ENCODE results near the gene XRCC6.
"Not testable (repeated sequence)": the region's sequence is repeated elsewhere in the genome, so short reads cannot be mapped to it uniquely, and the experiment has no call there.

Gene XRCC6

DNA sequence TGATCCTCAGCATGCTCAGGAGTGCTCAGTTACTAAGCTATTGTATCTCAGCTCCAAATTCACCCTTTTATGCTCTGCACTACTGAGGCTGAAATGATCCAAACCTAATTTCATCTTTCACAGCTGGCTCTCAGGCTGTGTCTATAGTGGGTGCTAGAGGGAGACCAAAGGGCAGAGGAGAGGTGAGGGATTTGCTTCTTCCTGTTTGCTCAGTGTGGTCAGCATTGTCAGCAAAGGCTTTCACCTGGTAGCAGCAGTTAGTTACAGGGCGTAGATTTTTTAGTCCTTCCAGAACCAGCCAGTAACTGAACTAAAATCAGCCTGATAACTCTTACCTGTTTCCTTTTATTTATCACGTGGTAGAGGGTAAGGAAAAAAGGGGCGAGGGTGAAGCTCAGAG, 33.2 kb downstream of the XRCC6 start:
- DNase-seq: no peak

DNA sequence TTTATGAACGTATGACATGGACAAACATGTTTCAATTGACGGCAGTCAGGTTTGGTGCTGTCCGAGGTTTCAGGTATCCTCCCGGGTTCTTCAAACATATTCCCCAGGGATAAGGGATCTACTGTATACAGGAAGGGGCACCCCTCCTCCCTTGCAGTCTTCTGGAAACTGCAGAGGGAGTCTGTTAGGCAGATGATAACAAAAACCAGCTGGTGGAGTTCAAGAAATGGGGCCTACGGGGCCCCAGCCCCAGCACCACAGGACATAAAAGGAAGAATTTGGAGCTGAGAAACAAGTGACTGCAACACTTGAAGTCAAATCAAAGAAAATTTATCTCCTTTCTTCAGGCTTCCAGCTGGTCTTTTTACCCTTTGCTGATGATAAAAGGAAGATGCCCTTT, 35.5 kb downstream of the XRCC6 start:
- no peak for DNase-seq

DNA sequence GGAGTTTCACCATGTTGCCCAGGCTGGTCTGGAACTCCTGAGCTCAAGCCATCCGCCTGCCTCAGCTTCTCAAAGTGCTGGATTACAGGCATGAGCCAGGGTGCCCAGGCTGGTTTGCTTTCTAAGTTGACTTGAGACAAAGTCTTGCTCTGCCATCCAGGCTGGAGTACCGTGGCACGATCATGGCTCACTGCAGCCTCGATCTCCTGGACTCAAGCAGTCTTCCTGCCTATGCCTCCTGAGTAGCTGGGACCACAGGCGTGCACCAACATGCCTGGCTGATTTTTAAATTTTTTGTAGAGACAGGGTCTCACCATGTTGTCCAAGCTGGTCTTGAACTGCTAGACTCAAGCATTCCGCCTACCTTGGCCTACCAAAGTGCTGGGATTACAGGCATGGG, 36.6 kb downstream of the XRCC6 start:
- DNase-seq: no peak

DNA sequence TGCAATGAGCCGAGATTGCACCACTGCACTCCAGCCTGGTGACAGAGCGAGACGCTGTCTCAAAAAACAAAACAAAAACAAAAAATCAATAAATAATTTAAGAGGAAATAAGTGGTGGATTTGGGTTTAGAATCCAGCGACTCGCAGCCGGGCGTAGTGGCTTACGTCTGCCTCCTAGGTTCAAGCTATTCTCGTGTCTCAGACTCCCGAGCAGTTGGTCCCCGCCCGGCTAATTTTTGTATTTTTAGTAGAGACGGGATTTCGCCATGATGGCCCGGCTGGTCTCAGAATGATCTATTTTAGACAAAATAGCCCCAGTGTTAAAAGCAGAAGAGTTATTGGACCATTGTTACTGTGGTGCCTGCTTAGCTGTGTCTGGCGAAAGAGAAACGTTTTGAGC, 37.8 kb downstream of the XRCC6 start:
- DNase-seq: no peak

DNA sequence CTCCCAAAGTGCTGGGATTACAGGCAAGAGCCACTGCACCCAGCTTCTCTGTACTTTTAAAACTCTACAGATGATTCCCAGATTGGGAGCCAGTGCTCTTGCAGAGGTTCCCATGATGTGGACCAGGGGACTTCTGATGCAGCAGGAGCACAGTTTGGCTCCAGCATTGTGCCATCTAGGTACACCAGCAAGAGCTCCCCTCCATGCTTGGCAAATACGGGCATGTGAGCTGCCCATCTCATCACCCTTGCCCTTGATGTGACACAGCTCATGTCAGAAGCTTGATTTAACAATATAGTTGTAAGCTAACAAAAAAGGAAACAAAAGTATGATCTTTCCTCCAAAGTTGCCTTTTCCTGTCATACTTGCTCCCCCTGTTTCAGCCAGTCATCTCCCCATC, 38.8 kb downstream of the XRCC6 start:
- no peak for DNase-seq

DNA sequence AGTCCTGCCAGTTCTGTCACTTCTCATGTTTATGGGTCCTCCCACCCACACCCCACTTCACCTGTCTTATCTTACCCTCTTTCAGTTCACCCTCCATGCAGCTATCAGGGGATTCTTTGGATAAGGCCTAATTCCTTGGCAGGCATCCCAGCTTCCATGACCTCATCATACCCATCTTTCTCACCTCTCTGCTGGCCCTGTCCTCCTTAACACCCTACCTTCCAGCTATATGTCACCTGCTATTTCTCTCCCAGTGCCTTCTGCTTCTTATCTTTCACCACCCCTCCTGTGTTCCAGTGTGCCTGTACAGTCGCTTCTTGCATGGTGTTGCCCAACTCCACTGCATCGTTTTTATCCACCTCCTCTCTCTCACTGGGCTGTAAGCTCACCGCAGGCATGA, 39.3 kb downstream of the XRCC6 start:
- DNase-seq: no peak

DNA sequence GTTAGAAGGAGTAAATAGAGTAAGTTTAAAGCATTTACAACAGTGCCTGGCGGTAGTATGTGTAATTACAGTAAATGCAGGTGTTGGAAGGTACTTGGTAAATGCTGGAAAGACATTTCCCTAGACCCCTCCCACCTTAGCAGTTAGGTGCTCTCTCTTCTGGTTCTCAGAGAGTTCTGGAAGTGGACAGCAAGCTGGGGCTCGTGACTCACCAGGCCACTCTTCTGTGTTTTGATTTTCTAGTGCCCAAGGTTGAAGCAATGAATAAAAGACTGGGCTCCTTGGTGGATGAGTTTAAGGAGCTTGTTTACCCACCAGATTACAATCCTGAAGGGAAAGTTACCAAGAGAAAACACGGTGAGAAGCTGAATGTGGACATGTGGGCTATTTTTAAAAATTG, 40.0 kb downstream of the XRCC6 start:
- DNase-seq: no peak

DNA sequence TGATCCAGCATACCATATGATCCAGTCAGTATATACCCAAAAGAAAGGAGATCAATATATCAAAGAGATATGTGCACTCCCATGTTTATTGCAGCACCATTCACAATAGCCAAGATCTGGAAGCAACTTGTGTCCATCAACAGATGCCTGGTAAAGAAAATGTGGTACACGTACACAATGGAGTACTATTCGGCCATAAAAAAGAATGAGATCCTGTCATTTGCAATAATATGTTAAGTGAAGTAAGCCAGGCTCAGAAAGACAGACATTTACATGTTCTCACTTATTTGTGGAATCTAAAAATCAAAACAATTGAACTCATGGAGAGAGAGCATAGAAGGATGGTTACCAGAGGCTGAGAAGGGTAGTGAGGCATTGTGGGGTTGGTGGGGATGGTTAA, 40.6 kb downstream of the XRCC6 start:
- DNase-seq: no peak

DNA sequence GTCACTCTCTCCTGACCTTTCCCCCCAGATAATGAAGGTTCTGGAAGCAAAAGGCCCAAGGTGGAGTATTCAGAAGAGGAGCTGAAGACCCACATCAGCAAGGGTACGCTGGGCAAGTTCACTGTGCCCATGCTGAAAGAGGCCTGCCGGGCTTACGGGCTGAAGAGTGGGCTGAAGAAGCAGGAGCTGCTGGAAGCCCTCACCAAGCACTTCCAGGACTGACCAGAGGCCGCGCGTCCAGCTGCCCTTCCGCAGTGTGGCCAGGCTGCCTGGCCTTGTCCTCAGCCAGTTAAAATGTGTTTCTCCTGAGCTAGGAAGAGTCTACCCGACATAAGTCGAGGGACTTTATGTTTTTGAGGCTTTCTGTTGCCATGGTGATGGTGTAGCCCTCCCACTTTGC, 42.5 kb downstream of the XRCC6 start:
- DNase-seq: not testable (repeated sequence)

DNA sequence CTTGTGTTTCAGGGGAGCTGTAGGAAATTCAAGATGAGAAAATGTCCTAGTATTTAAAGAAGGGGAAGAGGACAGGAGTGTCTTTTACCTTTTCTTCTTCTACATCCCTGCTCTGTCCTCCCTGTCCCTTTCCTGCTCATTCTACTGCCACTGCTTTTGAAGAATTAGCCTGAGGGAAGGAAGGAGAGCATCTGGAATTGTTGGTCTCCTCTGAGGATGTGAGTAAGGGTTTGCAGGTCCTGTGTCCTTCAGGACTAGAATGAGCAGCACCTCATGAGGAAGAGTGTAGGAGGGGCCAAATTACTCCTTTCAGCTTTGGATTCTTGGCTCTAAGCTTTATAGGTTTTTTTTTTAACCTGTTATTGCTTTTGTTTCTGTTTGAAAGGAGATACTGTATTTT, 43.4 kb downstream of the XRCC6 start:
- no peak for DNase-seq

DNA sequence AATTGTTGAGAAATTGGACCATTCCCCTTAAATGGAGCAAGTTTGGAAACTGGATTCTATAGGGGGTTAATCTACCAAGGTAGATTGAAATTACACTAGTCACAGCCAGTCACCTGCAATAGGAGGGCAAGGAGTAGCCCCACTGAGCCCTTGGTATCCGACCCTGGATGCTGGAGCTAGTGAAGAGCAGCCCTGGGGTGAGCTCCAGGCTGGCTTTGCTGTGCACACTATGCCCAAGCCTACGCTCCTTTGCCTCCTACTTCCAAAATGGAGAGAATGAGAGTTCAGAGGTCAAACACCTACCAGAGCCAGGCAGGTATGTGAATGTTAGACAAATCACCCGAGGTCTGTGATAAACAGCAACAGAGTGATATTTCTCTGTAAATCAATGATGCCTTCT, 43.9 kb downstream of the XRCC6 start:
- DNase-seq: no peak

DNA sequence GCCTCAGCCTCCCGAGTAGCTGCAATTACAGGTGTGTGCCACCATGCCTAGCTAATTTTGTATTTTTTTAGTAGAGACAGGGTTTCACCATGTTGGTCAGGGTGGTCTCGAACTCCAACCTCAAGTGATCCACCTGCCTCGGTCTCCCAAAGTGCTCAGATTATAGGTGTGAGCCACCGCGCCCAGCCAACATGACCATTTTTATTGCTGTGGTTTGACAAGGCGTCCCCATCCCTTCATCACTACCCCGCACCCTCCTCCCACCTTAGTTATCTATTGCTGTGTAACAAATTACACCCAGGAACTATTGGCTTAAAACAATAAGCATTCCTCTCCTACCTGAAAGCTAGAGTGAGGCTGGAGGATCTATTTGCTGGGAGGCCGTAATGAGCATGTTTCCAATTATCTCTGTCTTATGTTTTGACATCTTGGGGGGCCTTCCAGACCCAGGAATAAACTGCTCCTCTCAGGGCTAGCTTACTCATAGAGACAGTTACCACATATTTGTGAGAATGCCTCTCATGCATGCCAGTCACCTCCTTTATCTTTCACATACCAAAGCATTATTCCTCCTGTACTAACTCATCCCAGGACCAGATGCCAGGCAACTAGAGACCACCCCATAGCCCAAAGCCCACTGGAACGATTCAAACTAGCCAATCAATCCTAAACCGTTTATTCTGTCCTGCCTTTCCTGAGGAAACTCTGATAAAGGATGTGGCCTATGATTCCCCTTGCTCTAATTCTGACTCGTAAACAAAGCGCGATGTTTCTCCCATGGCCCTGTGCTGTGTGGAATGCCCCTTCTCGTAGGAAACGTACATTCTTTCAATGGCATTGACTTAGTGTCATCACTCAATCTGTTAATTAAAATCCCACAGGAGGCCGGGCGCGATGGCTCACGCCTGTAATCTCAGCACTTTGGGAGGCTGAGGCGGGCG, 48.1 kb downstream of the XRCC6 start:
- DNase-seq: no peak

DNA sequence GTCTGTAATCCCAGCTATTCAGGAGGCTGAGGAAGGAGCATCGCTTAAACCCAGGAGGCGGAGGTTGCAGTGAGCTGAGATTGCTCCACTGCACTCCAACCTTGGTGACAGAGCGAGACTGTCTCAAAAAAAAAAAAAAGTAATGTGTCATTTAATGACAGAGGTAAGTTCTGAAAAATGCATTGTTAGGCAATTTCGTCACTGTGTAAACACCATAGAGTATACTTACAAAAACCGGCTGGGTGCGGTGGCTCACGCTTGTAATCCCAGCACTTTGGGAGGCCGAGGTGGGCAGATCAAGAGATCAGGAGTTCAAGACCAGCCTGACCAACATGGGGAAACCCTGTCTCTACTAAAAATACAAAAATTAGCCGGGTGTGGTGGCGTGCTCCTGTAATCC, 51.0 kb downstream of the XRCC6 start:
- DNase-seq: not testable (repeated sequence)

DNA sequence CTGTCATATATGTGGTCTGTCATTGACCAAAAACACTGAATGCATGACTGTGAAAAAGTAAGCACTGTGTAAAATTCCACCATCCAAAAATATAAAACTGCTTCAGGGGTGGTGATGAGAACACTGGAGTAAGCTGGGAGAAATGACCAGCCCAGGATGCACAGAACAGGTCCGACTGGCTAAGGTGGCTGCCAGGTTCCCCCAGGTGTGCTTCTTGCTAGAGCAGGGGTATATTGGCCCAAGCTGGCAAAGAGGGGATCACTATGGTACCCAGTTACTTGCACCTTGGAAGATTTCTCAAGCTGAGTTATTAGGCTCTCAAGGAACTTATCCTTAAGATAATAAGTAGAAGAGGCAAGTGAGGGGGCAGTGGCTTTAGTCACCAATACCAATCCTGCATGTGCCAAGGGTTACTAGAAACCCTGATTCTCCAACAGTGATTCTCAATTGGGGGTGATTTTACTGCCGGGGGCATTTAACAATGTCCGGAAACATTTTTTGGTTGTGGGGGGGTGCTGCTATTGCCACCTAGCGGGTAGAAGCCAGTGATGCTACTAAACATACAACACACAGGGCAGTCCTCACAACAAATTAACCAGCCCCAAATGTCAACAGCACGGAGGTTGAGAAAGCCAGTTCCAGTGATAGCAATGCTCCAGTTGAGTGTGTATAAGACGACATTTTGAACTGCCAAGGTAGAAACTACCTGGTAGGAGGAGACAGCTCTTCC, 51.9 kb downstream of the XRCC6 start:
- DNase-seq: no peak

DNA sequence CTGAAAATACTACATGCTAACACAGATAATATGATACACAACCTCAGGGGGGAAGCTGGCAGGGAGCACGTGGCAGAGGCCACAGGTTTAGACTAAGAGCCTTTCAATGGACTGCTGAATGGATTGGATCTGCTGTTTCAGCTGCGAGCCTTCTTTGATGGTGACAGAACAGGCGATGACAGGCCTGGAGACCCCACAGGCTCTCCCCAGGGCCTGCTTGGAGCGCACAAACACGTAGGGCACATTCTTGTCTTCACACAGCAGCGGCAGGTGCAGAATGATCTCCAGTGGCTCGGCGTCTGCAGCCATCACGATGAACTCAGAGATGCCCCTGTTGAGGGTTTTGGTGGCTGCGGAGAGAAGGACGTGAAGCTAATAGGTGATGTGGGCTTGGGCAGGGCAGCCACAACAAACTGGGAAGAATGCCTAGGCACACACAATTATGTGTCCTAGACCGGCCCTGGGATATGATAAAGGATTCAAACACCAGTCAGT, 53.8 kb downstream of the XRCC6 start:
- no peak for DNase-seq

DNA sequence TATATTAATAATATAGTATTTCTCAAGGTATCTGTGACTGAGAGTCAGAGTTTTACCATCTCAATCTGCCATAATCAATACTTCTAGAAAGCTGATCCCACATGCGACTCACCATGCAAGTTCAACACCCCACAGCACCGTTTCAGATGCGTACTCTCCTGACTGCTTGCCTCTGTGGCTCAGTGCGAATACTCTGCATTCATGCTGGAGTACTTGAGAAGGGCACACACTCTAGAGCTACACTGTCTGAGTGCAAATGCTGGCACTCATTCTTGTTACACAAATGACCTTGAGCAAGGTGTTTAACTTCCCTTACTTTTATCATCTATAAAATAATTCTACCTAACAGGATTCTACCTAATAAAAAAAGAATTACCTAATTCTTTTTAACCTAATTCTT, 55.0 kb downstream of the XRCC6 start:
- DNase-seq: no peak

DNA sequence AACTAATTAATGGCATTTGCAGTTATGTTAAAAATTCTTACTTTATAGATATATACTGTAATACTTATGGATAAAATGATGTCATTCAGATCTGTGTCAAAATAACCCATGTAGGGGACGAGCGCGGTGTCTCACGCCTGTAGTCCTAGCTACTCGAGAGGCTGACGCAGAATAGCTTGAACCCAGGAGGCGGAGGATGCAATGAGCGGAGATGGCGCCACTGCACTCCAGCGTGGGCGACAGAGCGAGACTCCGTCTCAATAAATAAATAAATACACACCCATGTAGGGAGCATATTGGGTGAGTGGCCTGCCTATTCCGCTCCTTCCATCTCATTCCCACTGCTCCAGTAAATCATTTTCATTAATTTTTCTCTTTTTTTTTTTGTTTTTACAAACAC, 60.5 kb downstream of the XRCC6 start:
- DNase-seq: peak in 2 of 6 experiments; percentile 3 to 36

DNA sequence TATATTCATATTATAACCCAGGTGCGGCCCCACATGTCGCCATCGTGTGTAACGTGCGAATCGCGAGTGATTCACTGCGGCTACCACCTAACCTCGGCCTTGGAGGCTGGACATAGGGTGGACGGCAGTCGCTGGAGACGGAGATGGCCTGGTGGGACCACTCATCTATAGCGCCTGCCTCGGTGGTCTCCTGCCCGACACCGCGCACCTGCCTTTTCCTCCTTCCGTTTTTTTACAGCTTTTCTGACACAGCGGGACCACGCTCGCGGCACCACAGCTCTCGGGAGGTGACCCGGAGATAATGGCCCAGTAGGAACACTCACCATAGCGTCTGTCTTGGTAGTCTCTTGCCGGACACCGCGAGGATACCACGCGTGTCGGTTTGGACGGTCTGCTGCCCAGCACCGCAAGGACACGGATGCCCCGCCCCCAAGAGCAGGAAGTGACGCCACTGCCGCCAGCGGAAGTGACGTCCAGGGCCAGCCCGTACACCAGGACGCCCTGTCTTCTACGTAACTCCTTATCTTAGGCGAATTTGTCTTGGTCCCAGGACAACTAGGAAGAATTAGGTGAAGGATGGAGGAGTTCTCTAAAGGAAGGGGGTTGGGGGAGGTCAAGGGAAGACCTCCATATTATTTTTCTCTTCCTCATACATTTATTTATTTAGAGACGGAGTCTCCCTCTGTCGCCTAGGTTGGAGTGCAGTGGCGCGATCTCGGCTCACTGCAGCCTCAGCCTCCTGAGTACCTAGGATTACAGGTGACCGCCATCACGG, 61.1 kb downstream of the XRCC6 start:
- peak; percentile 71 to 87 (median 81) for DNase-seq

DNA sequence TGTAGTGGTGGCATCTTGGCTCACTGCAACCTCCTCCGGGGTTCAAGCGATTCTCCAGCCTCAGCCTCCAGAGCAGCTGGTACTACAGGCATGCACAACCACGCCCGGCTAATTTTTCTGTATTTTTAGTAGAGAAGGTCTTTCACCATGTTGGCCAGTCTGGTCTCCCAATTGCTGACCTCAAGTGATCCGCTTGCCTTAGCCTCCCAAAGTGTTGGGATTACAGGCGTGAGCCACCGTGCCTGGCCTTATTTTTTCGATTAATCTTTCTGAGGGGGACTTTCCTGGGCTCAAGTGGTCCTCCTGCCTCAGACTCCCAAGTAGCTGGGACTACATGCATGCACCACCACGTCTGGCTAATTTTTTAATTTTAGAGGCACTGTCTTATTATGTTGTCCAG, 62.0 kb downstream of the XRCC6 start:
- no peak for DNase-seq

DNA sequence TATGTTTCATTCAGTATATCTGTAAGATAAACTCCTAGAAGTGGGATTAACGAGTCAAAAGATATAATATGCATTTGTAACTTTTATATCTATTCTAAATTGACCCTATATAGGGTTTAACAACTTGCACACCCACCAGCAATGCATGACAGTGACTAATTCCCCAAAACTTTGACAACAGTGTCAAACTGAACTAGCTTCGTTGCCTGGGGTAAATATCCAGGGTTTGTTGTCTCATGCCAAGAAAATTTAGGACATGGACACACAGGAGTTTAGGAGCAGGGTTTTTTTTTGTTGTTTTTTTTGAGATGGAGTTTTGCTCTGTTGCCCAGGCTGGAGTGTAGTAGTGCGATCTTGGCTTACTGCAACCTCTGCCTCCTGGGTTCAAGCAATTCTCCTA, 62.5 kb downstream of the XRCC6 start:
- no peak for DNase-seq

DNA sequence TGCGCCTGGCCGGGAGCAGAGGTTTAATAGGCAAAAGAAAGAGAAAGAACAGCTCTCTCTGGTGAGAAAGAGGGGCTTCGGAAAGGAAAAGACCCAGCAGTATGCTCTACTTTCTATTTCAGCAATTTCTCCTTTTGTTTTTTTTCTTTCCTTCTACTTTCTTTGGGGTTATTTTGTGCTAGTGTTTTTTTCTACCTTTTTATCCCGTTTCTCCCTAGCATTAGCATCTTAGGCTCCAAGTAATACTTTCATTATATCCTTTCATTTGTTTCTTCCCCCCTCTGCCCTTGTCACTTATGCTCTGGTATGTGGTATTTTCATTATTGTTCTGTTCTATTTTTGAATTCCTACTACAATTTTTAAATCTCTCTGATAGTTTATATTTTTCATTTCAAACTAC, 63.1 kb downstream of the XRCC6 start:
- DNase-seq: no peak

DNA sequence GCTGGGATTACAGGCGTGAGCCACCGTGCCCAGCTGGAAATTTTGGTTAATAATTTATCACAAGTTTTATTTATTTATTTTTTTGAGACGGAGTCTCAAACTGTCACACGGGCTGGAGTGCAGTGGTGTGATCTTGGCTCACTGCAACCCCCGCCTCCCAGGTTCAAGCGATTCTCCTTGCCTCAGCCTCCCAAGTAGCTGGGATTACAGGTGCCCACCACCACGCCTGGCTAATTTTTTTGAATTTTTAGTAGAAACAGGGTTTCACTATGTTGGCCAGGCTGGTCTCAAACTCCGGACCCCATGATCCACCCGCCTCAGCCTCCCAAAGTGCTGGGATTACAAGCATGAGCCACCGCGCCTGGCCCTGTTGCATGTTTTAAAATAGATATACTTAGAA, 65.8 kb downstream of the XRCC6 start:
- not testable (repeated sequence) for DNase-seq

DNA sequence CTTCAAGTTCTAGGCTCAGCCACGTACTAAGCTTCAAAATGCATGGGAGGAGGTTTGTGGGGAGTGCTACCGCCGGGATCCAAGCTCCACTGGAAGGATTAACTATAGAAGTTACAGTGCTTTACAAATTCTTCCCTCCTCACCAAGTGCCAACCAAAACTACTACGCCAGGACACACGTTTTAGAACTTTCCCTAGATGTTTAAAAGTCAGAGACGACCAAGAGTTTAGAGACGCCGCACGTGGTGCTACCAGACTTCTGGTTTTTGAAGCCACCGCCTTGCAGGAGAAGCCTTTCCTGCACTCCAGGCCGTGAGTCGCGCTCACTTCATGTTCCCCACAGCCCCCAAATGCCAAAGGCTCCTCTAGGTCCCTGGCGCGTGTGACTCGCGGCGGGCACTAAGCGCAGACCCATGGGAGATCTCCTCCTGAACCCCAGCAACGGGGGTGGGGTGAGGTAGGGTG, 66.8 kb downstream of the XRCC6 start:
- peak in 3 of 6 experiments; percentile 4 to 33 (median 24) for DNase-seq
